RWPE2 (cell line): ENCODE results near the gene TOP2A.

Experiments
- ATAC-seq: fragments of 200-7000 bp; cut with Tn5 transposase; 3 replicates; pipeline ENCODE4 v1.9.1; 2021; ENCODE audit warnings: low read depth
- DNase-seq: peaks from one replicate; pipeline ENCODE4 v3.0.0-alpha.2; 2020; ENCODE audit warnings: low spot score
- H3K27ac ChIP-seq: fragments of 450-650 bp; 2 replicates; pipeline ENCODE4 v1.5.1; 2017; ENCODE audit warnings: mild to moderate bottlenecking; ENCODE audit not compliant: poor library complexity, severe bottlenecking
- H3K27me3 ChIP-seq: fragments of 250-450 bp; sonication (Bioruptor Pico); 2 replicates; pipeline ENCODE4 v1.5.1; 2021; ENCODE audit warnings: mild to moderate bottlenecking, moderate library complexity; ENCODE audit not compliant: insufficient read depth, poor library complexity, severe bottlenecking
- H3K36me3 ChIP-seq: fragments of 250-450 bp; sonication (Bioruptor Pico); 2 replicates; pipeline ENCODE4 v1.5.1; 2020; ENCODE audit warnings: low read depth, mild to moderate bottlenecking, moderate library complexity
- H3K4me1 ChIP-seq: fragments of 250-450 bp; sonication (Bioruptor Pico); 2 replicates; pipeline ENCODE4 v1.5.1; 2021; ENCODE audit warnings: mild to moderate bottlenecking, moderate library complexity; ENCODE audit not compliant: insufficient read depth, poor library complexity, severe bottlenecking
- H3K4me3 ChIP-seq: fragments of 250-450 bp; sonication (Bioruptor Pico); 2 replicates; pipeline ENCODE4 v1.5.1; 2021; ENCODE audit warnings: mild to moderate bottlenecking, moderate library complexity; ENCODE audit not compliant: severe bottlenecking
- H3K9me3 ChIP-seq: fragments of 250-450 bp; sonication (Bioruptor Pico); 2 replicates; pipeline ENCODE4 v1.5.1; 2021; ENCODE audit warnings: mild to moderate bottlenecking, moderate library complexity; ENCODE audit not compliant: severe bottlenecking
- CTCF ChIP-seq: fragments of 450-650 bp; IDR thresholded peaks from one replicate; pipeline ENCODE4 v1.5.1; 2017; ENCODE audit warnings: mild to moderate bottlenecking, moderate library complexity; ENCODE audit not compliant: poor library complexity, severe bottlenecking

TOP2A gene

GRCh38 chr17:40355123-40355803, 62.4 kb downstream of the TOP2A start:
- peaks cover 6% of the 10 kb centered on the region for H3K4me1 ChIP-seq
- no peaks in the 10 kb centered on the region for H3K9me3 ChIP-seq
- H3K4me3 ChIP-seq: no peak overlapping the region
- peak; percentile 54 for ATAC-seq
- no peak overlapping the region for H3K27ac ChIP-seq
- peak; percentile 82 for TF ChIP-seq CTCF
- DNase-seq: no peak
- no peaks in the 10 kb centered on the region for H3K27me3 ChIP-seq
- peaks cover 54% of the 10 kb centered on the region for H3K36me3 ChIP-seq

- no peak overlapping the region for H3K27ac ChIP-seq
- no peak for TF ChIP-seq CTCF
- peaks cover 14% of the 10 kb centered on the region for H3K4me1 ChIP-seq
- no peak overlapping the region for H3K4me3 ChIP-seq
- H3K36me3 ChIP-seq: peaks cover 61% of the 10 kb centered on the region
- no peaks in the 10 kb centered on the region for H3K27me3 ChIP-seq
- no peaks in the 10 kb centered on the region for H3K9me3 ChIP-seq
- ATAC-seq (no peak), DNase-seq (no peak)
Observed at GRCh38 chr17:40354221-40355122, 63.2 kb downstream of the TOP2A start.

GRCh38 chr17:40352779-40353394, 64.8 kb downstream of the TOP2A start:
- no peaks in the 10 kb centered on the region for H3K27me3 ChIP-seq
- ATAC-seq (no peak), DNase-seq (no peak)
- no peak for TF ChIP-seq CTCF
- H3K27ac ChIP-seq: no peak overlapping the region
- no peaks in the 10 kb centered on the region for H3K9me3 ChIP-seq
- peaks cover 74% of the 10 kb centered on the region for H3K36me3 ChIP-seq
- H3K4me1 ChIP-seq: peaks cover 27% of the 10 kb centered on the region
- H3K4me3 ChIP-seq: no peak overlapping the region

GRCh38 chr17:40352237-40352778, 65.4 kb downstream of the TOP2A start:
- H3K4me3 ChIP-seq: no peak overlapping the region
- no peak for ATAC-seq
- H3K36me3 ChIP-seq: peaks cover 74% of the 10 kb centered on the region
- peaks cover 32% of the 10 kb centered on the region for H3K4me1 ChIP-seq
- no peak for DNase-seq
- no peak overlapping the region for H3K27ac ChIP-seq
- no peaks in the 10 kb centered on the region for H3K9me3 ChIP-seq
- TF ChIP-seq CTCF: no peak
- H3K27me3 ChIP-seq: no peaks in the 10 kb centered on the region
